C4-2B (cell line): Measurements from ENCODE around the gene BLVRA.

Experiments used
- H3K27ac ChIP-seq: fragments of 450-650 bp; 2 replicates; pipeline ENCODE4 v1.5.1; 2017
- ZFX ChIP-seq: fragments of 450-650 bp; IDR thresholded peaks from 2 replicates; pipeline ENCODE4 v1.6.1; 2017
- TF ChIP-seq, protein P1 (sequence below): fragments of 450-650 bp; conservative IDR thresholded peaks from 2 replicates; pipeline ENCODE4 v1.5.1; 2017; ENCODE audit warnings: mild to moderate bottlenecking

The BLVRA gene

DNA sequence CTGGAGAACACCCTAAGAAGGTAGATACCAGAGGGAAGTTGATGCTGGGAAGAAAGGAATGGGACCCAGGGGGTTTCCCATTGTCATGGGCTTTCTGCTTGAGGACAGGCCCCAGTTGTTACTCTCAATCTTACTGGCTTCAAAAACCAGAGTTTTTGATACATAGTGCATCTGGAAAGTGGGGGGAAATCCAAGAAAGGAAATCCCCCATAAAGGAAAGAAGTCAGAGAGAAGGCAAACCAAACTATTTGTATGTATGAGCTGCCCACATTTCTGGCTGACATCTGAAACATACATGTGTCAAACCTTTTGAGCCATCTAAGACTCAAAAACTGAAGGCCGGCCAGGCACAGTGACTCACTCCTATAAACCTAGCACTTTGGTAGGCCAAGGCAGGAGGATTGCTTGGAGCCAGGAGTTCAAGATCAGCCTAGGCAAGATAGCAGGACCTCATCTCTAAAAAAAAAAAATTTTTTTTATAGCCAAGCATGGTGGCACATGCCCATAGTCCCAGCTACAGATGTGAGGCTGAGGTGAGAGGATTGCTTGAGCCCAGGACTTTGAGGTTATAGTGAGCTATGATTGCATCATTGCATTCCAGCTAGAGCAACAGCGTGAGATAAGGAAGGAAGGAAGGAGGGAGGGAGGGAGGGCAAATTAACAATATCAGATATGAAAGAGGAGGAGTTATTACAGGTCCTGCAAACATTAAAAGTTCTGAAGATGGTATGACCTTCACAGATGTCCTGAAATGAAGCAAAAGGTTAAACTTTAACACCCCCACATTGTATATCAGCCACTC lies 22.5 kb upstream of the BLVRA start:
- no peak overlapping the region for H3K27ac ChIP-seq
- TF ChIP-seq, protein P1, sequence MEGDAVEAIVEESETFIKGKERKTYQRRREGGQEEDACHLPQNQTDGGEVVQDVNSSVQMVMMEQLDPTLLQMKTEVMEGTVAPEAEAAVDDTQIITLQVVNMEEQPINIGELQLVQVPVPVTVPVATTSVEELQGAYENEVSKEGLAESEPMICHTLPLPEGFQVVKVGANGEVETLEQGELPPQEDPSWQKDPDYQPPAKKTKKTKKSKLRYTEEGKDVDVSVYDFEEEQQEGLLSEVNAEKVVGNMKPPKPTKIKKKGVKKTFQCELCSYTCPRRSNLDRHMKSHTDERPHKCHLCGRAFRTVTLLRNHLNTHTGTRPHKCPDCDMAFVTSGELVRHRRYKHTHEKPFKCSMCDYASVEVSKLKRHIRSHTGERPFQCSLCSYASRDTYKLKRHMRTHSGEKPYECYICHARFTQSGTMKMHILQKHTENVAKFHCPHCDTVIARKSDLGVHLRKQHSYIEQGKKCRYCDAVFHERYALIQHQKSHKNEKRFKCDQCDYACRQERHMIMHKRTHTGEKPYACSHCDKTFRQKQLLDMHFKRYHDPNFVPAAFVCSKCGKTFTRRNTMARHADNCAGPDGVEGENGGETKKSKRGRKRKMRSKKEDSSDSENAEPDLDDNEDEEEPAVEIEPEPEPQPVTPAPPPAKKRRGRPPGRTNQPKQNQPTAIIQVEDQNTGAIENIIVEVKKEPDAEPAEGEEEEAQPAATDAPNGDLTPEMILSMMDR, result no peak
- TF ChIP-seq ZFX, result no peak

DNA sequence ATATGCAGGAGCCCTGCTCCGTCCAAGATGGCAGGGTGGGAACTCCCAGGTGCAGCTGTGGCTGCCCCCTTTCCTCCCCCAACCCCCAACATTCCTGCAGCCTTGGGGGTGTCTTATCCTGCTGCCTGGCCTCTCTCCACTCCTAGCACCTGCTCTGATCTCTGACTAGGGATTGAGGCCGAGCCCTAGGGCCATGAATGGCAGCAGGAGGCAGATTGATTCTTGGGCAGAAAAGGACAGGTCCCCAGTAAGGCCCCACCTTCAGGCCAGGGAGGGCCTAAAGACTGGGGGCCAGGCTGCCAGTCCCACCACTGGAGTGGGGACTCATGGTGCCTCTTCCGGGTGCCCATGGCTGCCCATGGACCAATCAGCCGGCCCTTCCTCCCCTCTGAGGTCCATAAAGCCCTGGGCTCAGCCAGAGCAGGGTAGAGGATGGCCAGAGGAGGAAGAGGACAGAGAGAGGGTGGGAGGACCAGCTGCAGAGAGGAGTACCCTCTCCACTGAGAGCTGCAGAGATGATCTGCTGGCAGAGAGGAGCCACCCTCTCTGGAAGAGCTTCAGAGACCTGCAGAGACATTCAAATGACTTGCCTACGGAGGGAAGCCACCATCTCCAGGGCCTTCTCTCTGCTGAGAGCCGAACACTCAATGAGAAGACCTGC lies 20.9 kb upstream of the BLVRA start:
- TF ChIP-seq ZFX, result no peak
- TF ChIP-seq, protein P1, result no peak
- H3K27ac ChIP-seq, result no peak overlapping the region

DNA sequence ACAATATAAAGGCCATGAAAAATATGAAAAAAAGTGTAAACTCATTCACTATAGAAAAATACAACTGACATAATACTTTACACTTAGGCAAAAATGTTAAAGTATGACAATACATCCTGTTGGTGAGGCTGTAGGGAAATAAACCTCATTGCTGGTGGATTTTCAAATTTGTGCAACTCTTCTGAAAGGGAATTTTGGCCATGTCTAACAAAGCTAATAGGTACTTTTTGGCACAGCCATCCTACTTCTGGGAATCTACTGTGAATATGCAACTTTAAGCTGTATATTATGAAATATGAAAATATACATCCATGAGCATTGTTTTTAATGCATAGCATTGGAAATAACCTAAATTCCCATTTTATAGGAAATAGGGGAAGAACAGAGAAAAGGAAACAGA lies 15.8 kb upstream of the BLVRA start:
- H3K27ac ChIP-seq, result no peak overlapping the region
- no peak for TF ChIP-seq ZFX
- TF ChIP-seq, protein P1, result no peak

DNA sequence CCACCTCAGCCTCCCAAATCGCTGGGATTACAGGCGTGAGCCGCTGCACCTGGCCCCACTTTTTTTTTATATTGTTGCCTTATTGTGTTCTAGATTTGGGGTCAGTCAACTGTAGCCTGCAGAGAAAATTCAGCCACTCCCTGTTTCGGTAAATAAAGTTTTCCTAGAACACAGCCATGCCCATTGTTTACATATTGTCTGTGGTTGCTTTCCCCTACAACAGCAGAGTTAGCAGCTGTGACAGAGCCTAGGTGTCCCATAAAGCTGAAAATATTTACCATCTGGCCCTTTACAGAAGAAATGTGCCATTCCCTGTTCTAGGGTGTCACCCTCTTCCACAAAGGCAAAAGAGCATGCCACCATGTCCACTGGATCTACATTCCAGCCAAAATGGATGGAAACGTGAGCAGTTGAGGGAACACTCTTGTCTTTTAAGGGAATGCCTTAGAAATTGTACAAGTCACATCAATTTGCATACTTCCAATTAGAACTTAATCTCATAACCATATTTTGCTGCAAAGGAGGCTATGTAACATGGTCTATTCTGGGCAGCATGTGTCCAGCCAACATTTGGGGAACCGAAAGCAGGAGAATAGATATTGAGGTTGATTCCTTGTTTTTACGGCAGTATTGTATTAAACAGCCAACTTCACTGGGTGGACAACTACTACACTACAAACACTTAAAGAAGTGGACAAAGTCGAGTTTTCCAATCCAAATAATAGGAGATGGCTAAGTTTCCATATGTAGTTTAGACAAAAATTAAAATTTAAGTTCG lies 11.0 kb upstream of the BLVRA start:
- TF ChIP-seq, protein P1, result no peak
- no peak for TF ChIP-seq ZFX
- no peak overlapping the region for H3K27ac ChIP-seq

DNA sequence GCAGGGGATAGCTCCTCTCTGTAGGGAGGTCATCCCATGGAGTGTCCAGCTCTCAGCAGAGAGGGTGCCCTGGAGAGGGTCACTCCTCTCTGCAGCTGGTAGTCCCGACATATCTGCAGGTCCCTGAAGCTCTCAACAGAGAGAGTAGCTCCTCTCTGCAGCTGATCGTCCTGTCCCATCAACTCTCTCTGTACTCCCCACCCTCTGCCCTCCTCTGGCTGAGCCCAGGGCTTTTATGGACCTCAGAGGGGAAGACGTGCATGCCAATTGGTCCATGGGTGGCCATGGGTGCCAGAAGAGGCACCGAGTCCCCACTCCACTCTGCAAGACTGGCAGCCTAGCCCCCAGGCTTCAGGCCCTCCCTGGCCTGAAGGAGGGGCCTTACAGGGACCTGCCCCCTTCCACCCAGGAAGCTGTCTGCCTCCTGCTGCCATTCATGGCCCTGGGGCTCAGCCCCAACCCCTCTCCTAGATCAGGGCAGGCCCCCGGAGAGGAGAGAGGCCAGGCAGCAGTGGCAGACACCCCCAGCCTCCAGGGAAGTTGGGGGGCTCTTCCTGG lies 9.0 kb upstream of the BLVRA start:
- H3K27ac ChIP-seq, result no peak overlapping the region
- TF ChIP-seq ZFX, result no peak

DNA sequence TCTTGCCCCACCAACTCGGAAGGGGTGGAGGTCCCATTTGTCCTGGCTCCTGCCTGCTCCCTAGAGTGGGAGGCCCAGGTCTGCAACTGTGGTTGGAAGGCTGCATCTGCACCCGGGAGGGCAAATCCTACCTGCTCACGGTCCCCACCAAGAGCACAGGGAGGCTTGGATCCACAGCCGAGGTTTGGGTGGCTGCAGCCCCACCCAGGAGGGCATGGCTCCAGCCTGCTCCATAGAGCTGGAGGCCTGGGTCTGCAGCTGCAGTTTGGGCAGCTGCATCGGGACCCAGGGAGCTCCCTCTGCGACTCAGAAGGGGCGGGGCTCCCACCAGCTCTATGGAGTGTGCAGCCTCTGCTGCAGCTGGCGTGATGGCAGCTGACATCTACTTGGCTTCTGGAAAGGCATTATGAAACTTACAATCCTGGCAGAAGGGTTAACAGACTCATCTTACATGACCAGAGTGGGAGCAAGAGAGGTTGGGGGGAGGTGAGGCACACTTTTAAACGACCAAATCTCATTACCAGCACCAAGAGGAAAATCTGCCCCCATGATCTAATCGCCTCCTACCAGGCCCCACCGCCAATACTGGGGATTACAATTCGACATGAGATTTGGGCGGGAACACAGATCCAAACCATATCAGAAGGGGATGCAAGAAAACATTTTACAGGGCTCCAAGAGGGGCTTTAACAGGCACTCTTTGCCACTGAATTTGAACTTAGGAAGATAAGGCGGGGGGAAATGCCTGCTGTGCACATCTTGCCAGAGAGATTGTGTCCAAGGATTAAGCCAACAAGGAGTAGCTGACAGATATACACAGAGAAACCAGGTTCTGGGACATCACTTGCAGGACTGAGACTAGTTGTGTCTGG lies 8.2 kb upstream of the BLVRA start:
- TF ChIP-seq, protein P1, result no peak
- no peak for TF ChIP-seq ZFX
- H3K27ac ChIP-seq, result no peak overlapping the region

DNA sequence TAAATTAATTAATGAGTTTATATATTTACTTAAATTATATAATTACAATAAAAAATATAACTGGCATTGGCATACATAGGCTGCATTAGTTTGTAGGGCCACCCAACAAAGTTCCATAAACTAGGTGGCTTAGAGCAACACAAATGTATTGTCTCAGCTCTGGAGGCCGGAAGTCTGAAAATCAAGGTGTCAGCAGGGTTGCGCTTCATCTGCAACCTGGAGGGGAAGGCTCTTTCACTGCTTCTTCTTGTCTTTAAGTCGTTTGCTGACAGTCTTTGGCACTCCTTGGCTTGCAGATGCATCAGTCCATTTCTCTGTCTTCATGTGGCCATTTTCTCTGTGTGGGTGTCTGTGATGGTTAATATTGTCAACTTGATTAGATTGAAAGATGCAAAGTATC lies 6.1 kb upstream of the BLVRA start:
- H3K27ac ChIP-seq, result no peak overlapping the region
- TF ChIP-seq, protein P1, result no peak
- no peak for TF ChIP-seq ZFX
